GM20000 (cell line): ENCODE measurements around the gene CLCA1.

Experiments
- DNase-seq: peaks from one replicate; pipeline ENCODE4 v3.0.0; 2012; ENCODE audit warnings: low spot score
- TF ChIP-seq, protein P1 (sequence below): IDR thresholded peaks from 2 replicates; pipeline ENCODE4 v1.5.1; 2012; ENCODE audit warnings: mild to moderate bottlenecking, control low read depth; ENCODE audit errors: extremely low read depth, missing control alignments

Gene CLCA1

DNA sequence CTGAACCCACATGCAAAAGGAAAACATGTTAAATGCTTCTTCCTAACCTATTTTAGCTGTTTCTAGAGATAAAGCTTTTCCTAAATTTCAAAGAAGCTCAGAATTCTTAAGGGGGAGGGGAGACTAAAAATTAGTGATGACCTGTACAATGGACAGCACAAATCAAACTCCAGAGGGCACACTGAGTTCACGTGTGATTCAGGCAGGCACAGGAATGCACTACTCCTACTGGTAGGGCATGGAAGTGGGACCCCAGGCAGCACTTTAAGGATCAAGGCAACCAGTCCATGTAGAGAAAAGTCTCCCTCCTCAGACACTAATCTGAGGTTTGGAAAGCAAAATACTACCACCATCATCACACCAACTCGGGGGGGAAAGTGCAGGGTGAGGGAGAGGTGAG, 46.9 kb downstream of the CLCA1 start:
- TF ChIP-seq, protein P1, sequence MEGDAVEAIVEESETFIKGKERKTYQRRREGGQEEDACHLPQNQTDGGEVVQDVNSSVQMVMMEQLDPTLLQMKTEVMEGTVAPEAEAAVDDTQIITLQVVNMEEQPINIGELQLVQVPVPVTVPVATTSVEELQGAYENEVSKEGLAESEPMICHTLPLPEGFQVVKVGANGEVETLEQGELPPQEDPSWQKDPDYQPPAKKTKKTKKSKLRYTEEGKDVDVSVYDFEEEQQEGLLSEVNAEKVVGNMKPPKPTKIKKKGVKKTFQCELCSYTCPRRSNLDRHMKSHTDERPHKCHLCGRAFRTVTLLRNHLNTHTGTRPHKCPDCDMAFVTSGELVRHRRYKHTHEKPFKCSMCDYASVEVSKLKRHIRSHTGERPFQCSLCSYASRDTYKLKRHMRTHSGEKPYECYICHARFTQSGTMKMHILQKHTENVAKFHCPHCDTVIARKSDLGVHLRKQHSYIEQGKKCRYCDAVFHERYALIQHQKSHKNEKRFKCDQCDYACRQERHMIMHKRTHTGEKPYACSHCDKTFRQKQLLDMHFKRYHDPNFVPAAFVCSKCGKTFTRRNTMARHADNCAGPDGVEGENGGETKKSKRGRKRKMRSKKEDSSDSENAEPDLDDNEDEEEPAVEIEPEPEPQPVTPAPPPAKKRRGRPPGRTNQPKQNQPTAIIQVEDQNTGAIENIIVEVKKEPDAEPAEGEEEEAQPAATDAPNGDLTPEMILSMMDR = no peak
- no peak for DNase-seq

DNA sequence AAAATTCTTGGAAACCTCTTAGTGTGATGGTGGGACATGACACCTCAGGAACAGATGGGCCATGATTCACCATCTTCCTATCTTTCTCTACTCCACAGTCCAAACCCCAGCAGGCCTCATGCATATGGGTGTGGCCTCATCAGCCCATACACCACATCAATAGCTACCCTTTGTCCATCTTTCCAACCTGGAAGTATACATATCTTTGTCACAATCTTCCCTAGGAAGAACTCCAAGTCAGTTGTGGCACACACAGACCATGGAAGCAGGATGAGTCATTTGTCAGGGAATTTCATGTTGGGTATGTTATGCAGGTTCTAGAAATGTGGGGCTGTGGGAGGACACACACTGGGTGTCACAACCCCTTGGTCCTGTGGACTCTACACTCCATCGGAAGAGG, 47.6 kb downstream of the CLCA1 start:
- DNase-seq = no peak
- TF ChIP-seq, protein P1 = no peak

DNA sequence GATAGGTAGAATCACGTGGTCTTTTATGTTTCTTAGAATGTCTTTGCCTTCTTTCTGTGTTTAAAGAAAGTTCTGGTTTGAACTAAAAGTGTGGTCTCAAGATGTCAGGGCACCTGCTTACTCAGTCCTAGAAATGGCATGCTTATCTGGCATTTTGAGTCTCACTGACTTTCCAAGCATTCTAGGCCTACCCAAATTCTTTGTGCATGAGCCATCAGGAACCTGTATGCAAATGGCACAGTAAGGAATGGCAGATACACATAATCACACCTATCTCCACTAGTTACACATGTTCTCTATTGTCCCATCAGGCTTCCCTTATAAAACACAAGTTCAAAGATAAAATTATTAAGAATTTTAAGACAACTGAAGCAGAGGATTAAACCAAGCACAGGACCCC, 48.6 kb downstream of the CLCA1 start:
- TF ChIP-seq, protein P1 = no peak
- no peak for DNase-seq

DNA sequence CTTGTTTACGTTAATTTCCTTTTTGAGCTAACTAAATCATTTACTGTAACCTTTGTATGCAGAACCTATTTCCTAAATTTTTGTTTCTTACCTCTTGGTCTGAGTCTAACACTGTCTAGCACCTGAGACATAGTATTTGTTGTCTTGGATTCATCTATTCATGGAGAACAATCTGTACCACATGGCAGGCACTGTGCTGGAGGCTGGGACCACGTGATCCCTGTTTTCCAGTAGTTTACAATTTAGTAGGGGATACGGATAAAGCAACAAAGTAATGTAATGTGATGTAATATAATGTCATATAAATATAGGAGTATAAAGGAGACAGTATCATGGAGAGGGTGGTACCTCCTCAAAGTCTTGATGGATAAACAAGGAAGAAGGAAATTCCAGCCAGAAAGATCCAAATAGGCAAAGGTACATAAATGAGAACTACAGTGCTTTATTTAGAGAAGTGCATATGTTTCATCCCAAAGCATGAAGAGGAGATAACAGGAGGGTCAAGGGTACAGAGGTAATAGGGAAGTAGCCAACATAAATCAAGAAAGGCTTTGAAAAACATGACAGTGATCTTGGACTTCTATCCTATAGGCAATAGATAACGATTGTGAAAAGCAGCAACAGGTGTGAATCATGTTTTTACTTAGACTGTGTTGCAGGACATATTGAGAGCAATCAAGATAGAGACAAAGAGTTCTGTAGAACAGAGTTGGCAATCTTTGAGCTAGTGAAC, 52.2 kb downstream of the CLCA1 start:
- no peak for DNase-seq
- TF ChIP-seq, protein P1 = no peak

DNA sequence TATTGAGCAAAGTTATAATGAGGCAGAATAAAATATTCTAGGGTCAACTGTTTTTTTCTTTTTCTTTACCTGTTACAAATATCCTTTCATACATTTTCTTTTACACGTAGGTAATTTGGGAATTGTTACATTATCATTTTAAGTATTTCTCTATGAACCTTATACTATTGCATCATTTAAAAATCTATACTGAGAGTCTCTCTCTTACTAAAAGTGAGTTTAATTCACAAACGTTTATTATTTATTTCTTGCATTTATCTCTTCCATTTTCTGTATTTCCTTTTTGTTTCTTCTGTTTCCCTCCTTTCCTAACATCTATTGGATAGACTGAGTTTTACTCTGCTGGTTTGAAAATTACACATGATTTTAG, 52.8 kb downstream of the CLCA1 start:
- TF ChIP-seq, protein P1 = no peak
- no peak for DNase-seq

GRCh38 chr1:86522240-86522639, 53.5 kb downstream of the CLCA1 start:
- no peak for DNase-seq
- TF ChIP-seq, protein P1 = no peak

DNA sequence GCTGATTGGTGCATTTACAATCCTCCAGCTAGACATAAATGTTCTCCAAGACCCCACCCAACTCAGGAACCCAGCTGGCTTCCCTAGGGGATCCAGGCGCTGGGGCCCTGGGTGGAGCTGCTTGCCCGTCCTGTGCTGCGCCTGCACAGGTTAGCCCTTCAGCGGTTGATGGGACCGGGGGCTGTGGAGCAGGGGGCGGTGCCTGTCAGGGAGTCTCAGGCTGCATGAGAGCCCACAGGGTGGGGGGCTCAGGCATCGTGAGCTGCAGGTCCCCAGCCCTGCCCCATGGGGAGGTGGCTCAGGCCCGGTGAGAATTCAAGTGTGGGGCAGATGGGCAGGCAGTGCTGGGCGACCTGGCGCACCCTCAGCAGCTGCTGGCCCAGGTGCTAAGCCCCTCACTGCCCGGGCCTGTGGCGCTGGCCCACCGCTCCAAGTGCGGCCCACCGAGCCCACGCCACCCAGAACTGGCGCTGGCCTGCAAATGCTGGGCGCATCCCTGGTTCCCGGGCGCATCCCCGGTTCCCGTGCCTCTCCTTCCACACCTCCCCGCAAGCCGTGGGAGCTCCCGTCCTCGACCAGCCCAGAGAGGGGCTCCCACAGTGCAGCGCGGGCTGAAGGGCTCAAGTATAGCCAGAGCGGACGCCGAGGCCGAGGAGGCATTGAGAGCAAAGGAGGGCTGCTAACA, 55.1 kb downstream of the CLCA1 start:
- TF ChIP-seq, protein P1 = no peak
- no peak for DNase-seq
